Inflammatory macrophage treated with lipopolysaccharide for 1 hour (primary cell): ENCODE measurements around the gene XPO4.
"Not testable (repeated sequence)": the region's sequence is repeated elsewhere in the genome, so short reads cannot be mapped to it uniquely, and the experiment has no call there.

Experiments
- DNase-seq, 2 donors: peaks; one replicate each; pipeline ENCODE4 v3.0.0-alpha.2; 2020 to 2022

The XPO4 gene

GRCh38 chr13:20890540-20890939 lies 12.0 kb downstream of the XPO4 start:
- DNase-seq: not testable (repeated sequence)

- DNase-seq: no peak
Observed at GRCh38 chr13:20882206-20882605, 20.3 kb downstream of the XPO4 start.

- peak in 1 of 2 donors; percentile 4 for DNase-seq
Observed at GRCh38 chr13:20877902-20878301, 24.6 kb downstream of the XPO4 start.

GRCh38 chr13:20876802-20877201 lies 25.7 kb downstream of the XPO4 start:
- not testable (repeated sequence) for DNase-seq

GRCh38 chr13:20874439-20874838 lies 28.1 kb downstream of the XPO4 start:
- not testable (repeated sequence) for DNase-seq

- no peak for DNase-seq
Observed at GRCh38 chr13:20873348-20873747, 29.2 kb downstream of the XPO4 start.

- DNase-seq: no peak
Observed at GRCh38 chr13:20870829-20871228, 31.7 kb downstream of the XPO4 start.

- no peak for DNase-seq
Observed at GRCh38 chr13:20869540-20869939, 33.0 kb downstream of the XPO4 start.

- DNase-seq: no peak
Observed at GRCh38 chr13:20867408-20867807, 35.1 kb downstream of the XPO4 start.

- DNase-seq: not testable (repeated sequence)
Observed at GRCh38 chr13:20861666-20862065, 40.9 kb downstream of the XPO4 start.

- DNase-seq: no peak
Observed at GRCh38 chr13:20860844-20861243, 41.7 kb downstream of the XPO4 start.

- DNase-seq: peak in 1 of 2 donors; percentile 18
Observed at GRCh38 chr13:20856650-20857049, 45.9 kb downstream of the XPO4 start.

- no peak for DNase-seq
Observed at GRCh38 chr13:20851844-20852402, 50.6 kb downstream of the XPO4 start.

- no peak for DNase-seq
Observed at GRCh38 chr13:20848944-20849343, 53.6 kb downstream of the XPO4 start.

- DNase-seq: no peak
Observed at GRCh38 chr13:20848203-20848602, 54.3 kb downstream of the XPO4 start.

GRCh38 chr13:20847296-20847695 lies 55.2 kb downstream of the XPO4 start:
- DNase-seq: no peak

- DNase-seq: no peak
Observed at GRCh38 chr13:20843166-20843565, 59.4 kb downstream of the XPO4 start.

- no peak for DNase-seq
Observed at GRCh38 chr13:20840568-20840967, 62.0 kb downstream of the XPO4 start.

GRCh38 chr13:20833900-20834679 lies 68.5 kb downstream of the XPO4 start:
- no peak for DNase-seq

GRCh38 chr13:20832861-20833260 lies 69.7 kb downstream of the XPO4 start:
- no peak for DNase-seq

- no peak for DNase-seq
Observed at GRCh38 chr13:20831933-20832332, 70.6 kb downstream of the XPO4 start.

GRCh38 chr13:20831254-20831653 lies 71.3 kb downstream of the XPO4 start:
- no peak for DNase-seq

- peak; percentile 59 to 83 for DNase-seq
Observed at GRCh38 chr13:20828539-20829364, 73.8 kb downstream of the XPO4 start.
